OCI-LY1 (cell line): Measurements from ENCODE around the gene SGMS2.

Experiments used
- H2AFZ ChIP-seq: fragments of 200-600 bp; sonication (generic), shearing (Covaris generic); 2 replicates; pipeline ENCODE4 v1.6.0; 2014; ENCODE audit warnings: antibody characterized with exemption, mild to moderate bottlenecking, low read length
- H3F3A ChIP-seq: fragments of 200-600 bp; sonication (generic), shearing (Covaris generic); 2 replicates; pipeline ENCODE4 v1.6.0; 2014; ENCODE audit warnings: mild to moderate bottlenecking, antibody characterized with exemption, low read length, moderate library complexity; ENCODE audit not compliant: insufficient read depth
- H3K27ac ChIP-seq: fragments of 200-600 bp; sonication (generic); 2 replicates; pipeline ENCODE4 v1.5.1; 2014; ENCODE audit warnings: low read length, mixed run types, mild to moderate bottlenecking, low read depth; ENCODE audit not compliant: poor library complexity, severe bottlenecking
- H3K27me3 ChIP-seq: fragments of 200-600 bp; sonication (generic); 2 replicates; pipeline ENCODE4 v1.6.0; 2014; ENCODE audit warnings: antibody characterized with exemption, mild to moderate bottlenecking, low read length, moderate library complexity; ENCODE audit not compliant: insufficient read depth
- H3K36me3 ChIP-seq: fragments of 200-600 bp; sonication (generic); 2 replicates; pipeline ENCODE4 v1.6.1; 2014; ENCODE audit warnings: mild to moderate bottlenecking, antibody characterized with exemption, low read length, moderate library complexity, mixed read lengths; ENCODE audit not compliant: insufficient read depth
- H3K4me1 ChIP-seq: fragments of 200-600 bp; sonication (generic); 2 replicates; pipeline ENCODE4 v1.5.1; 2014; ENCODE audit warnings: mild to moderate bottlenecking, low read length, moderate library complexity; ENCODE audit not compliant: insufficient read depth, severe bottlenecking
- H3K4me2 ChIP-seq: fragments of 200-600 bp; sonication (generic), shearing (Covaris generic); 2 replicates; pipeline ENCODE4 v1.6.1; 2014; ENCODE audit warnings: low read length
- H3K4me3 ChIP-seq: fragments of 200-600 bp; sonication (generic); 2 replicates; pipeline ENCODE4 v1.5.1; 2014; ENCODE audit warnings: low read length, low read depth, mild to moderate bottlenecking, mixed read lengths; ENCODE audit not compliant: poor library complexity, severe bottlenecking
- H3K79me2 ChIP-seq: fragments of 200-600 bp; shearing (Covaris generic); 2 replicates; pipeline ENCODE4 v1.6.1; 2016; ENCODE audit warnings: mixed run types, low read length, mixed read lengths; ENCODE audit not compliant: insufficient read depth
- H3K9ac ChIP-seq: fragments of 200-600 bp; sonication (generic), shearing (Covaris generic); 2 replicates; pipeline ENCODE4 v1.6.1; 2014; ENCODE audit warnings: mild to moderate bottlenecking, low read length, mixed read lengths
- H3K9me2 ChIP-seq: fragments of 200-600 bp; sonication (generic), shearing (Covaris generic); 2 replicates; pipeline ENCODE4 v1.6.1; 2014; ENCODE audit warnings: low read depth, mild to moderate bottlenecking, low read length, mixed read lengths
- H3K9me3 ChIP-seq: fragments of 200-600 bp; shearing (Covaris generic); 2 replicates; pipeline ENCODE4 v1.6.1; 2014; ENCODE audit warnings: low read length, mixed read lengths
- H4K20me1 ChIP-seq: fragments of 200-600 bp; sonication (generic), shearing (Covaris generic); 2 replicates; pipeline ENCODE4 v1.6.0; 2016; ENCODE audit warnings: mild to moderate bottlenecking, low read length; ENCODE audit not compliant: insufficient read depth
- CTCF ChIP-seq: fragments of 200-600 bp; sonication (generic), shearing (Covaris generic); IDR thresholded peaks from 2 replicates; pipeline ENCODE4 v1.5.1; 2017; ENCODE audit warnings: mild to moderate bottlenecking, antibody characterized with exemption, low read length, moderate library complexity, mixed read lengths
- EZH2 ChIP-seq: fragments of 200-600 bp; sonication (generic), shearing (Covaris generic); IDR thresholded peaks from 2 replicates; pipeline ENCODE4 v1.8.0; 2017; ENCODE audit warnings: borderline replicate concordance, mixed run types, mild to moderate bottlenecking, antibody characterized with exemption, low read length, moderate library complexity, mixed read lengths

Gene SGMS2

DNA sequence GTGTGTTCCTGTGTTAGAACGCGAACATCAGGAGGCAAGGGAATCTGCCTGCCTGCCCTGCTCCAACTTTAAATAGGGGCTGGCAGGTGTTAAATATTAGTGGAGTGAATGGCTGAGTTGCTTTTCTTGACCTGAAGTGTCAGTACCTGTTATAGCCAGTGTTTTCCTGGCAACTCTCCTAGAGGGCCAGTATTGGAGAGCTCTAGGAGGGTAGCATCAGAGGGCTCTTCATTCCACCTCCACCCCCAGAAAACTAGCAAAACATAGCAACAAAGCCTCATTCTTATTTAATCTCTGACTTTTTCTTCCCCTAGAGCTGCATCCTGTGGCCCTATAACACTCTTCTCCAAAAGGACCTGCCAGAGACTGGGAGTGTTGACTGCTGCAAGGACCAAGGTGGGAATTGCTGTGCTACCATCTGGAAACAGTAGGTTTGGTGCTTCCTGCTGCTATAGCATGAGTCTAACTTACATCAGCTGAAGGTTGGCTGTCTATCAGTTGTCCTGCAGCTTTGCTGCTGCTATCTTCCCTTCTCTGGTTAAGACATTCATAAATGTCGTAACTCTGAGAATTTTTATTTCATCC, 33.5 kb downstream of the SGMS2 start:
- Histone ChIP-seq H3K4me2 (no peak overlapping the region), H4K20me1 (no peaks in the 10 kb centered on the region), H3K9me2 (no peaks in the 10 kb centered on the region), H3K79me2 (no peaks in the 10 kb centered on the region), H3K27ac (no peak overlapping the region), H3K9ac (no peak overlapping the region), H3K9me3 (no peaks in the 10 kb centered on the region), H3K36me3 (no peaks in the 10 kb centered on the region), H3K27me3 (no peaks in the 10 kb centered on the region), H3K4me1 (no peaks in the 10 kb centered on the region), H3F3A (no peaks in the 10 kb centered on the region), H2AFZ (no peak overlapping the region), H3K4me3 (no peak overlapping the region)
- no peak for TF ChIP-seq EZH2
- no peak for TF ChIP-seq CTCF

DNA sequence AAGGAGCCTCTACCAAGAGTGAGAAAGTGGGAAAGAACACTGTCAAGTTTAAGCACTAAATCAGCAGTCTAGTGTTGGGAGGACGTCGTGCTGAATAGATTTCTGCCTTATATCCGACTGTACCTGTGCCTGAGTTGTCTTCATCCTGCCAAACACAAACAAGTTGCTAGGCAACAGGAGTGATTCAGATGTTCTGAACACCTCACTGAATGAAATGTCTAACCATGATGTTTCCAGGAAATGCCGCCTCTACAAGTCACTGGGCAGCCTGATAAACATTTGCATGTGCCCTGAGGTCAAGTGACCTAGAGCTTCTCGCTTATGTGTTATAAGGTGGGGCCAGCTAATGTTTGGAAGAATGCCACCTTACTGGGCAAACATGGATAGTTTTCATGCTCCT, 37.9 kb downstream of the SGMS2 start:
- no peak overlapping the region for H3K27ac ChIP-seq
- no peak overlapping the region for H3K4me2 ChIP-seq

DNA sequence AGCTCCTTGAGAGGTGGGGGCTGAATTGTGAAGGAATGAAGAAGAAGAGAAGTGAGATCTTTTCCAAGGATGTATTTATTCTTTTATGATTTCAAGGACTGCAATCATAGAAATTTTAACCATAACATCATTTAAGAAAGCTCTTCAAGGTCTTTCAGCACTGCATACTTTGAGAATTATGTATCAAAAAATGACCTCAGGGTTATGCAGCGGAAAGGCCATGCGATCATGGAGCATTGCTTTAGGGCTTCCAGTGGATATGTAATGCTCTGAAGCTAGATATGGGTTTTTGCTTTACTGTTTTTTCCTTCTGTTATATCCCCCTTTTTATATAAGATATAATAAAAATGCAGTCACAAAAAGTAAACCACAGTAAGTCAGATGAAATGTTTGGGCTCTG, 38.7 kb downstream of the SGMS2 start:
- Histone ChIP-seq H3K27me3 (no peaks in the 10 kb centered on the region), H3K4me3 (no peak overlapping the region), H3K36me3 (no peaks in the 10 kb centered on the region), H2AFZ (no peak overlapping the region), H3K9me3 (no peaks in the 10 kb centered on the region), H3K4me2 (no peak overlapping the region), H3K27ac (no peak overlapping the region), H3K9me2 (no peaks in the 10 kb centered on the region), H3K9ac (no peak overlapping the region), H3K79me2 (no peaks in the 10 kb centered on the region), H4K20me1 (no peaks in the 10 kb centered on the region), H3F3A (no peaks in the 10 kb centered on the region), H3K4me1 (no peaks in the 10 kb centered on the region)
- TF ChIP-seq EZH2, result no peak
- TF ChIP-seq CTCF, result no peak

More for the DNA sequence above, 37.9 kb downstream of the SGMS2 start:
- no peaks in the 10 kb centered on the region for H3K79me2 ChIP-seq
- no peak for TF ChIP-seq CTCF
- no peak for TF ChIP-seq EZH2
- H3K4me1 ChIP-seq, result no peaks in the 10 kb centered on the region
- no peak overlapping the region for H2AFZ ChIP-seq
- H3F3A ChIP-seq, result no peaks in the 10 kb centered on the region
- H3K9me3 ChIP-seq, result no peaks in the 10 kb centered on the region
- H3K27me3 ChIP-seq, result no peaks in the 10 kb centered on the region
- H3K4me3 ChIP-seq, result no peak overlapping the region
- no peaks in the 10 kb centered on the region for H3K9me2 ChIP-seq
- H4K20me1 ChIP-seq, result no peaks in the 10 kb centered on the region
- no peak overlapping the region for H3K9ac ChIP-seq
- no peaks in the 10 kb centered on the region for H3K36me3 ChIP-seq
